HG03575 (cell line): ENCODE results near the gene CORIN.
"Not testable (repeated sequence)": the region's sequence is repeated elsewhere in the genome, so short reads cannot be mapped to it uniquely, and the experiment has no call there.

ENCODE experiments used
- ATAC-seq: cut with Tn5 transposase; IDR thresholded peaks from one replicate; pipeline ENCODE4 v1.9.1; 2021; ENCODE audit not compliant: unreplicated experiment, insufficient number of reproducible peaks, low FRiP score; ENCODE audit errors: extremely low read depth

The CORIN gene

GRCh38 chr4:47785153-47785552 is 52.7 kb downstream of the CORIN start:
- ATAC-seq: no peak

- no peak for ATAC-seq
Observed at GRCh38 chr4:47784222-47784621, 53.6 kb downstream of the CORIN start.

- ATAC-seq: no peak
Observed at GRCh38 chr4:47776353-47776752, 61.5 kb downstream of the CORIN start.

GRCh38 chr4:47774079-47774478 is 63.8 kb downstream of the CORIN start:
- no peak for ATAC-seq

- no peak for ATAC-seq
Observed at GRCh38 chr4:47771020-47771419, 66.8 kb downstream of the CORIN start.

GRCh38 chr4:47767956-47768355 is 69.9 kb downstream of the CORIN start:
- not testable (repeated sequence) for ATAC-seq

GRCh38 chr4:47763279-47763678 is 74.6 kb downstream of the CORIN start:
- no peak for ATAC-seq

- ATAC-seq: no peak
Observed at GRCh38 chr4:47762376-47763266, 75.2 kb downstream of the CORIN start.

GRCh38 chr4:47753316-47753715 is 84.6 kb downstream of the CORIN start:
- ATAC-seq: not testable (repeated sequence)

- ATAC-seq: no peak
Observed at GRCh38 chr4:47752214-47752613, 85.7 kb downstream of the CORIN start.

GRCh38 chr4:47750788-47751187 is 87.1 kb downstream of the CORIN start:
- no peak for ATAC-seq

GRCh38 chr4:47749858-47750257 is 88.0 kb downstream of the CORIN start:
- ATAC-seq: no peak

- no peak for ATAC-seq
Observed at GRCh38 chr4:47749060-47749459, 88.8 kb downstream of the CORIN start.

- no peak for ATAC-seq
Observed at GRCh38 chr4:47747846-47748494, 89.9 kb downstream of the CORIN start.

- ATAC-seq: no peak
Observed at GRCh38 chr4:47747211-47747610, 90.7 kb downstream of the CORIN start.

- no peak for ATAC-seq
Observed at GRCh38 chr4:47746122-47746521, 91.7 kb downstream of the CORIN start.

- no peak for ATAC-seq
Observed at GRCh38 chr4:47744843-47745382, 93.0 kb downstream of the CORIN start.

GRCh38 chr4:47744253-47744652 is 93.6 kb downstream of the CORIN start:
- ATAC-seq: no peak

- no peak for ATAC-seq
Observed at GRCh38 chr4:47741200-47741599, 96.7 kb downstream of the CORIN start.

GRCh38 chr4:47737326-47737725 is 100.5 kb downstream of the CORIN start:
- ATAC-seq: no peak
